ENCODE data around the gene ACLY.

The ACLY gene

GRCh38 chr17:41930009-41930832 lies 11.5 kb upstream of the ACLY start, which contains the start of gene ODAD4 (continued):
- TF ChIP-seq ZNF426 (tag by site-specific recombination; IDR thresholded peaks at IDR 0.05) (no peak), ZSCAN30 (tag by site-specific recombination; IDR thresholded peaks at IDR 0.05) (peak; percentile 62), ZNF354C (tag by site-specific recombination; IDR thresholded peaks at IDR 0.05; ENCODE audit: borderline replicate concordance, low read depth) (no peak), ZNF138 (tag by site-specific recombination; IDR thresholded peaks at IDR 0.05; ENCODE audit: borderline replicate concordance) (no peak), ZFP37 (tag by site-specific recombination; IDR thresholded peaks at IDR 0.05) (no peak), ZSCAN16 (tag by site-specific recombination; IDR thresholded peaks at IDR 0.05) (peak; percentile 34; the same call in 1 of the 2 replicates), BCL11B (tag by site-specific recombination; IDR thresholded peaks at IDR 0.05; ENCODE audit: low read depth) (no peak), ZNF501 (tag by site-specific recombination; IDR thresholded peaks at IDR 0.05) (peak; percentile 93), ZBTB17 (tag by site-specific recombination; IDR thresholded peaks at IDR 0.05) (peak; percentile 98), ZNF121 (tag by site-specific recombination; IDR thresholded peaks at IDR 0.05) (peak; percentile 16; the same call in 1 of the 2 replicates), ZNF280D (tag by site-specific recombination; IDR thresholded peaks at IDR 0.05) (peak; percentile 29; the same call in 1 of the 2 replicates), ZNF341 (tag by site-specific recombination; IDR thresholded peaks at IDR 0.05; ENCODE audit: low read depth) (peak; percentile 83), TRIM28 (IDR thresholded peaks at IDR 0.05; ENCODE audit: borderline replicate concordance, low read length) (peak; percentile 98), ZNF704 (tag by site-specific recombination; IDR thresholded peaks at IDR 0.05) (no peak), YY2 (tag by site-specific recombination; IDR thresholded peaks at IDR 0.05) (no peak), HIC1 (tag by site-specific recombination; IDR thresholded peaks at IDR 0.05) (no peak), ZNF311 (tag by site-specific recombination; IDR thresholded peaks at IDR 0.05; ENCODE audit: borderline replicate concordance) (no peak), SETDB1 (IDR thresholded peaks at IDR 0.05; ENCODE audit: insufficient read length, low read length) (no peak), KLF10 (tag by site-specific recombination; IDR thresholded peaks at IDR 0.05) (no peak; the same call in 1 of the 2 replicates)
- TF ChIP-seq, protein P1, sequence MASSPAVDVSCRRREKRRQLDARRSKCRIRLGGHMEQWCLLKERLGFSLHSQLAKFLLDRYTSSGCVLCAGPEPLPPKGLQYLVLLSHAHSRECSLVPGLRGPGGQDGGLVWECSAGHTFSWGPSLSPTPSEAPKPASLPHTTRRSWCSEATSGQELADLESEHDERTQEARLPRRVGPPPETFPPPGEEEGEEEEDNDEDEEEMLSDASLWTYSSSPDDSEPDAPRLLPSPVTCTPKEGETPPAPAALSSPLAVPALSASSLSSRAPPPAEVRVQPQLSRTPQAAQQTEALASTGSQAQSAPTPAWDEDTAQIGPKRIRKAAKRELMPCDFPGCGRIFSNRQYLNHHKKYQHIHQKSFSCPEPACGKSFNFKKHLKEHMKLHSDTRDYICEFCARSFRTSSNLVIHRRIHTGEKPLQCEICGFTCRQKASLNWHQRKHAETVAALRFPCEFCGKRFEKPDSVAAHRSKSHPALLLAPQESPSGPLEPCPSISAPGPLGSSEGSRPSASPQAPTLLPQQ (tag by site-specific recombination; IDR thresholded peaks at IDR 0.05), result peak; percentile 70; the same call in 1 of the 2 replicates
- TF ChIP-seq, protein P2, sequence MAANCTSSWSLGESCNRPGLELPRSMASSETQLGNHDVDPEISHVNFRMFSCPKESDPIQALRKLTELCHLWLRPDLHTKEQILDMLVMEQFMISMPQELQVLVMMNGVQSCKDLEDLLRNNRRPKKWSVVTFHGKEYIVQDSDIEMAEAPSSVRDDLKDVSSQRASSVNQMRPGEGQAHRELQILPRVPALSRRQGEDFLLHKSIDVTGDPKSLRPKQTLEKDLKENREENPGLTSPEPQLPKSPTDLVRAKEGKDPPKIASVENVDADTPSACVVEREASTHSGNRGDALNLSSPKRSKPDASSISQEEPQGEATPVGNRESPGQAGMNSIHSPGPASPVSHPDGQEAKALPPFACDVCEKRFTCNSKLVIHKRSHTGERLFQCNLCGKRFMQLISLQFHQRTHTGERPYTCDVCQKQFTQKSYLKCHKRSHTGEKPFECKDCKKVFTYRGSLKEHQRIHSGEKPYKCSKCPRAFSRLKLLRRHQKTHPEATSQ (tag by site-specific recombination; IDR thresholded peaks at IDR 0.05), result peak; percentile 27; the same call in 1 of the 2 replicates
- TF ChIP-seq, protein P3, sequence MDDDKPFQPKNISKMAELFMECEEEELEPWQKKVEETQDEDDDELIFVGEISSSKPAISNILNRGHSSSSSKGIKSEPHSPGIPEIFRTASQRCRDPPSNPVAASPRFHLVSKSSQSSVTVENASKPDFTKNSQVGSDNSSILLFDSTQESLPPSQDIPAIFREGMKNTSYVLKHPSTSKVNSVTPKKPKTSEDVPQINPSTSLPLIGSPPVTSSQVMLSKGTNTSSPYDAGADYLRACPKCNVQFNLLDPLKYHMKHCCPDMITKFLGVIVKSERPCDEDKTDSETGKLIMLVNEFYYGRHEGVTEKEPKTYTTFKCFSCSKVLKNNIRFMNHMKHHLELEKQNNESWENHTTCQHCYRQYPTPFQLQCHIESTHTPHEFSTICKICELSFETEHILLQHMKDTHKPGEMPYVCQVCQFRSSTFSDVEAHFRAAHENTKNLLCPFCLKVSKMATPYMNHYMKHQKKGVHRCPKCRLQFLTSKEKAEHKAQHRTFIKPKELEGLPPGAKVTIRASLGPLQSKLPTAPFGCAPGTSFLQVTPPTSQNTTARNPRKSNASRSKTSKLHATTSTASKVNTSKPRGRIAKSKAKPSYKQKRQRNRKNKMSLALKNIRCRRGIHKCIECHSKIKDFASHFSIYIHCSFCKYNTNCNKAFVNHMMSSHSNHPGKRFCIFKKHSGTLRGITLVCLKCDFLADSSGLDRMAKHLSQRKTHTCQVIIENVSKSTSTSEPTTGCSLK (tag by site-specific recombination; IDR thresholded peaks at IDR 0.05), result no peak
- TF ChIP-seq, protein P4, sequence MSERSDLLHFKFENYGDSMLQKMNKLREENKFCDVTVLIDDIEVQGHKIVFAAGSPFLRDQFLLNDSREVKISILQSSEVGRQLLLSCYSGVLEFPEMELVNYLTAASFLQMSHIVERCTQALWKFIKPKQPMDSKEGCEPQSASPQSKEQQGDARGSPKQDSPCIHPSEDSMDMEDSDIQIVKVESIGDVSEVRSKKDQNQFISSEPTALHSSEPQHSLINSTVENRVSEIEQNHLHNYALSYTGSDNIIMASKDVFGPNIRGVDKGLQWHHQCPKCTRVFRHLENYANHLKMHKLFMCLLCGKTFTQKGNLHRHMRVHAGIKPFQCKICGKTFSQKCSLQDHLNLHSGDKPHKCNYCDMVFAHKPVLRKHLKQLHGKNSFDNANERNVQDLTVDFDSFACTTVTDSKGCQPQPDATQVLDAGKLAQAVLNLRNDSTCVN (tag by site-specific recombination; optimal IDR thresholded peaks at IDR 0.05), result peak; percentile 61
- TF ChIP-seq, protein P5, sequence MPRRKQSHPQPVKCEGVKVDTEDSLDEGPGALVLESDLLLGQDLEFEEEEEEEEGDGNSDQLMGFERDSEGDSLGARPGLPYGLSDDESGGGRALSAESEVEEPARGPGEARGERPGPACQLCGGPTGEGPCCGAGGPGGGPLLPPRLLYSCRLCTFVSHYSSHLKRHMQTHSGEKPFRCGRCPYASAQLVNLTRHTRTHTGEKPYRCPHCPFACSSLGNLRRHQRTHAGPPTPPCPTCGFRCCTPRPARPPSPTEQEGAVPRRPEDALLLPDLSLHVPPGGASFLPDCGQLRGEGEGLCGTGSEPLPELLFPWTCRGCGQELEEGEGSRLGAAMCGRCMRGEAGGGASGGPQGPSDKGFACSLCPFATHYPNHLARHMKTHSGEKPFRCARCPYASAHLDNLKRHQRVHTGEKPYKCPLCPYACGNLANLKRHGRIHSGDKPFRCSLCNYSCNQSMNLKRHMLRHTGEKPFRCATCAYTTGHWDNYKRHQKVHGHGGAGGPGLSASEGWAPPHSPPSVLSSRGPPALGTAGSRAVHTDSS (tag by site-specific recombination; IDR thresholded peaks at IDR 0.05), result no peak

Data from HEK293 (cell line).